Stomach (tissue), 4 donors: Measurements from ENCODE around the gene NYAP2.

Experiments used
- CTCF ChIP-seq, 7 experiments: fragments of 450-650 bp in 4 of 7; fragments of 200-600 bp in 3 of 7; sonication (generic) in 3 of 7; IDR thresholded peaks; one replicate each; pipeline ENCODE4 v1.5.1; 2016 to 2019; ENCODE audit warnings: antibody characterized with exemption in 7 of 7, control low read depth in 2 of 7, mild to moderate bottlenecking in 1 of 7
- EP300 ChIP-seq: sonication (generic); formaldehyde crosslinking; IDR thresholded peaks from one replicate; pipeline ENCODE4 v1.6.1; 2017; ENCODE audit warnings: antibody characterized with exemption
- POLR2AphosphoS5 ChIP-seq, 3 donors: sonication (generic); formaldehyde crosslinking; IDR thresholded peaks; one replicate each; pipeline ENCODE4 v1.6.1; 2016; ENCODE audit warnings: antibody characterized with exemption in 3 of 3

GRCh38 chr2:225598897-225599296 is 199.4 kb downstream of the NYAP2 start:
- no peak for TF ChIP-seq EP300
- TF ChIP-seq CTCF (IDR thresholded peaks at IDR 0.05) = no peak
- no peak for TF ChIP-seq POLR2AphosphoS5 (IDR thresholded peaks at IDR 0.05)
